SKM-1 (cell line): ENCODE data around the gene SPDYA.
A peak's percentile ranks its signal among the peaks of the same experiment; 100 is the strongest.
"Not testable (repeated sequence)": the region's sequence is repeated elsewhere in the genome, so short reads cannot be mapped to it uniquely, and the experiment has no call there.

Experiments used
- DNase-seq: peaks from one replicate; lab custom pipeline; 2025; ENCODE audit not compliant: unreplicated experiment; lab: John Stamatoyannopoulos, UW

SPDYA gene

GRCh38 chr2:28810384-28811285 lies at the start of gene SPDYA:
TSS of gene SPDYA (plus strand) at chr2:28810834. CDS start at chr2:28816015, 5,181 bp downstream.
- DNase-seq, result peak; percentile 69

- DNase-seq, result no peak
Measured at GRCh38 chr2:28761420-28761819, 49.2 kb upstream of the SPDYA start.

GRCh38 chr2:28764909-28765711 lies 45.5 kb upstream of the SPDYA start:
- no peak for DNase-seq

- no peak for DNase-seq
Measured at GRCh38 chr2:28766070-28766469, 44.6 kb upstream of the SPDYA start.

- DNase-seq, result no peak
Measured at GRCh38 chr2:28767337-28767736, 43.3 kb upstream of the SPDYA start.

- no peak for DNase-seq
Measured at GRCh38 chr2:28768422-28768821, 42.2 kb upstream of the SPDYA start.

- no peak for DNase-seq
Measured at GRCh38 chr2:28768952-28769351, 41.7 kb upstream of the SPDYA start.

- no peak for DNase-seq
Measured at GRCh38 chr2:28772351-28772750, 38.3 kb upstream of the SPDYA start.

GRCh38 chr2:28776471-28776870 lies 34.2 kb upstream of the SPDYA start:
- DNase-seq, result no peak

- no peak for DNase-seq
Measured at GRCh38 chr2:28778392-28778791, 32.2 kb upstream of the SPDYA start.

- no peak for DNase-seq
Measured at GRCh38 chr2:28779001-28779400, 31.6 kb upstream of the SPDYA start.

- no peak for DNase-seq
Measured at GRCh38 chr2:28780496-28780895, 30.1 kb upstream of the SPDYA start.

- no peak for DNase-seq
Measured at GRCh38 chr2:28782423-28782822, 28.2 kb upstream of the SPDYA start.

GRCh38 chr2:28784570-28784969 lies 26.1 kb upstream of the SPDYA start:
- not testable (repeated sequence) for DNase-seq

- no peak for DNase-seq
Measured at GRCh38 chr2:28796620-28797019, 14.0 kb upstream of the SPDYA start.

- no peak for DNase-seq
Measured at GRCh38 chr2:28801726-28802125, 8.9 kb upstream of the SPDYA start.

- DNase-seq, result no peak
Measured at GRCh38 chr2:28802975-28803429, 7.6 kb upstream of the SPDYA start.

- no peak for DNase-seq
Measured at GRCh38 chr2:28809927-28810326, 707 bp upstream of the SPDYA start.

- no peak for DNase-seq
Measured at GRCh38 chr2:28818053-28818452, 7.4 kb downstream of the SPDYA start.

GRCh38 chr2:28821295-28821958 lies 10.8 kb downstream of the SPDYA start:
- peak; percentile 24 for DNase-seq

GRCh38 chr2:28822036-28822435 lies 11.4 kb downstream of the SPDYA start:
- no peak for DNase-seq
